HepG2 (cell line): ENCODE data around the gene THRB. TPM values are rescaled to one million over a fixed set of nuclear protein-coding genes. Genes with fewer than 3 reads are reported as not detected.
A peak's percentile ranks its signal among the peaks of the same experiment; 100 is the strongest.

Source experiments
- ATAC-seq: fragments of 200-7000 bp; cut with Tn5 transposase; 3 replicates; pipeline ENCODE4 v1.9.1; 2020; ENCODE audit warnings: mild to moderate bottlenecking, moderate library complexity
- BruUV-seq: library from RNA; stranded (reverse); fragments of 400-500 nt; replicated peaks from 2 replicates; lab custom pipeline; 2021; lab: Mats Ljungman, UMichigan
- CTCF ChIA-PET: fragments of 300-600 bp; formaldehyde crosslinking; extraction: SDS; loops from one replicate; lab custom pipeline; 2021; ENCODE audit warnings: low total read pairs, inconsistent platforms, low intra/inter-chr PET ratio; lab: Yijun Ruan, JAX
- POLR2A ChIA-PET: fragments of 350-600 bp; sonication (Branson Sonifier 250); formaldehyde crosslinking; loops from one replicate; lab custom pipeline; 2020; ENCODE audit warnings: antibody characterized with exemption, inconsistent platforms; lab: Yijun Ruan, JAX
- DNase-seq: peaks from one replicate; pipeline ENCODE4 v3.0.0-alpha.2; 2015; ENCODE audit warnings: low spot score
- FAIRE-seq: peaks from 3 replicates; lab custom pipeline; 2011; peaks lifted over from hg19 to GRCh38; lab: Jason Lieb, UNC
- H2AFZ ChIP-seq: one replicate; pipeline ENCODE4 v1.6.1; 2011; ENCODE audit warnings: low read length, inconsistent platforms
- H3K27ac ChIP-seq: fragments of 300-600 bp; 3 replicates; pipeline ENCODE4 v1.8.0; 2011; ENCODE audit warnings: mixed run types, mild to moderate bottlenecking, mixed read lengths, low read length, inconsistent platforms; ENCODE audit not compliant: insufficient read depth; ENCODE audit errors: extremely low read length
- H3K27me3 ChIP-seq, 2 experiments: fragments of 200-600 bp in 1 of 2; 2 replicates in 1 of 2; 3 replicates in 1 of 2; pipeline versions ENCODE4 v1.6.0 to v1.8.0; 2011; ENCODE audit warnings: low read length in 2 of 2, mild to moderate bottlenecking in 2 of 2, moderate library complexity in 2 of 2, inconsistent platforms in 1 of 2; ENCODE audit not compliant: insufficient read depth in 2 of 2, control insufficient read depth in 1 of 2
- H3K36me3 ChIP-seq, 2 experiments: fragments of 200-600 bp in 1 of 2; replicated peaks in 1 of 2; 2 replicates in 1 of 2; 3 replicates in 1 of 2; pipeline versions ENCODE4 v1.5.1 to v1.8.0; 2011; ENCODE audit warnings: low read length in 2 of 2, inconsistent platforms in 1 of 2; ENCODE audit not compliant: insufficient read depth in 2 of 2, control insufficient read depth in 1 of 2
- H3K4me1 ChIP-seq: 2 replicates; pipeline ENCODE4 v1.5.1; 2012; ENCODE audit warnings: low read length, inconsistent platforms; ENCODE audit not compliant: insufficient read depth
- H3K4me2 ChIP-seq: 2 replicates; pipeline ENCODE4 v1.6.0; 2011; ENCODE audit warnings: low read depth, low read length, inconsistent platforms
- H3K4me3 ChIP-seq, 3 experiments: fragments of 200-600 bp in 1 of 3; sonication (generic), shearing (Covaris generic) in 1 of 3; replicated peaks in 1 of 3; 2 replicates each; pipeline ENCODE4 v1.5.1; 2011 to 2016; ENCODE audit warnings: low read length in 3 of 3, inconsistent platforms in 2 of 3, low read depth in 2 of 3, mild to moderate bottlenecking in 2 of 3, control low read depth in 1 of 3, mixed read lengths in 1 of 3; ENCODE audit not compliant: insufficient read depth in 1 of 3
- H3K79me2 ChIP-seq: one replicate; pipeline ENCODE4 v1.6.1; 2011; ENCODE audit warnings: low read length, inconsistent platforms; ENCODE audit not compliant: insufficient read depth
- H3K9ac ChIP-seq: 2 replicates; pipeline ENCODE4 v1.6.0; 2011; ENCODE audit warnings: mild to moderate bottlenecking, low read depth, low read length, inconsistent platforms; ENCODE audit not compliant: insufficient read depth
- H3K9me3 ChIP-seq: 2 replicates; pipeline ENCODE4 v1.5.1; 2012; ENCODE audit warnings: mild to moderate bottlenecking, low read length
- H4K20me1 ChIP-seq: 2 replicates; pipeline ENCODE4 v1.6.0; 2011; ENCODE audit warnings: inconsistent platforms, mild to moderate bottlenecking, low read length, moderate library complexity; ENCODE audit not compliant: insufficient read depth
- NFE2L2 ChIP-seq: fragments of 150-350 bp; IDR thresholded peaks from 2 replicates; pipeline ENCODE4 v1.6.1; 2014; ENCODE audit warnings: low read length
- RFX3 ChIP-seq: IDR thresholded peaks from 2 replicates; pipeline ENCODE4 v1.6.1; 2016; ENCODE audit warnings: missing biosample characterization, missing genetic modification reagents
- SOX6 ChIP-seq, 2 experiments: fragments of 450-650 bp in 1 of 2; sonication (generic) in 1 of 2; formaldehyde crosslinking in 1 of 2; IDR thresholded peaks; 2 replicates each; pipeline versions ENCODE4 v1.4.0 to v1.6.1; 2017 to 2020; ENCODE audit warnings: antibody characterized with exemption in 1 of 2, mild to moderate bottlenecking in 1 of 2, missing genetic modification reagents in 1 of 2
- SP1 ChIP-seq, 2 experiments: fragments of 450-650 bp in 1 of 2; sonication (generic) in 1 of 2; formaldehyde crosslinking in 1 of 2; IDR thresholded peaks; 2 replicates each; pipeline versions ENCODE4 v1.4.0 to v1.6.1; 2016 to 2020; ENCODE audit warnings: missing genetic modification reagents in 1 of 2
- ZNF143 ChIP-seq: sonication (generic); formaldehyde crosslinking; IDR thresholded peaks from 2 replicates; pipeline ENCODE4 v1.4.0; 2020; ENCODE audit warnings: missing genetic modification reagents
- ZNF317 ChIP-seq: sonication (generic); formaldehyde crosslinking; IDR thresholded peaks from 2 replicates; pipeline ENCODE4 v1.5.0; 2020; ENCODE audit warnings: mild to moderate bottlenecking, missing genetic modification reagents
- ZNF567 ChIP-seq: sonication (generic); formaldehyde crosslinking; IDR thresholded peaks from 2 replicates; pipeline ENCODE4 v1.8.1; 2023; ENCODE audit warnings: mild to moderate bottlenecking, missing genetic modification reagents, borderline replicate concordance
- ZNF879 ChIP-seq: sonication (generic); formaldehyde crosslinking; IDR thresholded peaks from 2 replicates; pipeline ENCODE4 v1.8.1; 2023; ENCODE audit warnings: missing genetic modification reagents
- WGBS: methylation state at CpG from one replicate; pipeline ENCODE4 v1.1.6; 2017; ENCODE audit warnings: low lambda C conversion rate; 5-methylcytosine and 5-hydroxymethylcytosine counted together
- in situ Hi-C: cut with HindIII; loops from 2 replicates; pipeline ENCODE4 v1.10.0; 2017; ENCODE audit warnings: low pct_unique_long_range_greater_than_20kb; ENCODE audit not compliant: extremely low pct_ligation_motif_present
- intact Hi-C: fragments of 100-400 bp; cut with micrococcal nuclease; formaldehyde crosslinking; loops from one replicate; pipeline ENCODE4 v1.10.0; 2022; ENCODE audit not compliant: unreplicated experiment
- polyA plus RNA-seq, 8 experiments: library from polyadenylated mRNA; depleted of rRNA in 3 of 8; stranded (reverse) in 7 of 8; unstranded in 1 of 8; fragments of >200 nt; fragmentation: Illumina TruSeq in 4 of 8; extraction: Trizol in 4 of 8; gene quantifications; 2 replicates each; pipeline versions ENCODE4 v1.2.1 to v1.2.3, GENCODE V29; 2011 to 2016; ENCODE audit warnings: low read depth in 4 of 8, missing spikeins in 1 of 8, mixed read lengths in 1 of 8; ENCODE audit not compliant: insufficient read depth in 1 of 8
- total RNA-seq, 5 experiments: library from RNA; depleted of rRNA; stranded (reverse); fragments of >200 nt; fragmentation: Illumina TruSeq; extraction: Trizol; gene quantifications; 2 replicates each; pipeline ENCODE4 v1.2.3, GENCODE V29; 2016; ENCODE audit warnings: low read depth in 1 of 5
- TF ChIP-seq, protein P1 (sequence below): sonication (generic); formaldehyde crosslinking; IDR thresholded peaks from 2 replicates; pipeline ENCODE4 v1.5.0; 2020; ENCODE audit warnings: mild to moderate bottlenecking, missing genetic modification reagents
- TF ChIP-seq, protein P2 (sequence below): sonication (generic); formaldehyde crosslinking; IDR thresholded peaks from 2 replicates; pipeline ENCODE4 v1.8.0; 2022; ENCODE audit warnings: missing genetic modification reagents, mild to moderate bottlenecking, inconsistent platforms, borderline replicate concordance
- TF ChIP-seq, protein P3 (sequence below): sonication (generic); formaldehyde crosslinking; IDR thresholded peaks from 2 replicates; pipeline ENCODE4 v1.5.0; 2020; ENCODE audit warnings: missing genetic modification reagents, mild to moderate bottlenecking, borderline replicate concordance

Gene THRB
- total and polyA plus RNA-seq, 2 of the 13 experiments (the other 11 are each of a cell fraction or from before 2014, with no cell fraction given) = 4.7 to 22.7 TPM

DNA sequence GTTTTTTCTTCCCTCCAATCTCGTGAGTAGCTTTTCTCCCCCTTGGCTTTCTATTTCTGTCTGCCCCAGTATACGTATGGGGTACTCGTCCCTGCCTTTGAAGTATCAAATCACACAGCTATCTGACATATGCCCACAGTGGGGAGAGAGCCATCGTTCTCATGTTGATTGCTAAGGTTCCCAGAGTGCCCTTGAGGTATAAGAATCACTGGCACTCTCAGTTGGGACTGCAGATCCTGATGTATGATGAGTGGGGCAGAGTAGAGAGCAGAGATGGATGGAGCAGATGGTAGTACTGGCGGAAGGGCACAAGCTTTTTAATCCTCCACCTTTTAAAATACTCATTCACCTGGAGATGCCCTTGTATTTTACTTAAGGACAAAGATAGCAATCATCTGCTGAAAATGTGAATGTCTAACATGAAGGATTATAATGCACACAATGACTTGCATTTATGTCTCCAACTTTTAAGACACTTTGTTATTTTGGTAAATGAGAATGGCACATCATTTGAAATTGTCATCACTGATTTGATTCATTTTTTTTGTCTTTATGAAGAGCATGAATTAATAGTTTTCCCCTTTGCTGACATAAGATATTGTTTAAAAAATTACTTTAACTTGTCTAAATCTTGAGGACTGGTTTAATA is 310.0 kb downstream of the THRB start:
- CTCF ChIA-PET = no interaction called here

DNA sequence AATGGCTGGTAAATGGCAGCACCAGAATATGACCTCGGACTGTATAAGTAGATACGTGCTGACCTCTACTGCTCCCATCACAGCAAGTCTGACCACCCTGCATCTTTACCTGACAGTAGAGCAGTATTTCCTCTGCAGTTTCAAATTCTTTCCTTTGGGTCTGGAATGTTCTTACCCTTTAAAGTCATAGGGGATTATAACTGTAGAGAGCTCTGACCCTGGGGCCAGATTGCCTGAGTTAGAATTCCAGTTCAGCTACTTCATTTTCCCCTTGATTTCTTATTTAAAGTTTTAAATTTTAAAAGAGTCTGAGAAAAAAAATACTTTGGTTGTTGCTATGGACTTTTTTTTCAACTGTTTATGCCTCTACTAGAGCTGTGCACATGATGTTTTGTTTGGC is 311.9 kb downstream of the THRB start:
- H3K4me2 ChIP-seq = no peak overlapping the region
- ATAC-seq (no peak), DNase-seq (no peak), FAIRE-seq (no peak)
- CTCF ChIA-PET = no interaction called here
- no peak overlapping the region for H3K9ac ChIP-seq
- WGBS = 96% methylated on average over 2 of the region's 2 CpGs
- 0 out of 5 replicates have a peak, but pooled peaks cover 0 to 1% of the 10 kb centered on the region in 2 experiments for H3K36me3 ChIP-seq
- no peaks in the 10 kb centered on the region for H3K9me3 ChIP-seq
- intact Hi-C loops = no loop called here
- no peaks in the 10 kb centered on the region for H3K4me1 ChIP-seq
- no peaks in the 10 kb centered on the region for H3K27me3 ChIP-seq
- POLR2A ChIA-PET = no interaction called here
- no peaks in the 10 kb centered on the region for H3K79me2 ChIP-seq
- no peak overlapping the region for H3K4me3 ChIP-seq
- no peak overlapping the region for H3K27ac ChIP-seq
- no peaks in the 10 kb centered on the region for H4K20me1 ChIP-seq
- H2AFZ ChIP-seq = no peak overlapping the region
- in situ Hi-C loops = no loop called here
- BruUV-seq = no TSS peak
- TF ChIP-seq ZNF567 (CRISPR knock-in tag) (no peak), SOX6 (IDR thresholded peaks at IDR 0.05) (no peak), SOX6 (CRISPR knock-in tag; IDR thresholded peaks at IDR 0.05) (no peak), ZNF879 (CRISPR knock-in tag) (no peak), ZNF143 (CRISPR knock-in tag) (no peak), SP1 (IDR thresholded peaks at IDR 0.05) (no peak), SP1 (CRISPR knock-in tag; IDR thresholded peaks at IDR 0.05) (no peak), ZNF317 (CRISPR knock-in tag) (no peak)
- TF ChIP-seq, protein P1, sequence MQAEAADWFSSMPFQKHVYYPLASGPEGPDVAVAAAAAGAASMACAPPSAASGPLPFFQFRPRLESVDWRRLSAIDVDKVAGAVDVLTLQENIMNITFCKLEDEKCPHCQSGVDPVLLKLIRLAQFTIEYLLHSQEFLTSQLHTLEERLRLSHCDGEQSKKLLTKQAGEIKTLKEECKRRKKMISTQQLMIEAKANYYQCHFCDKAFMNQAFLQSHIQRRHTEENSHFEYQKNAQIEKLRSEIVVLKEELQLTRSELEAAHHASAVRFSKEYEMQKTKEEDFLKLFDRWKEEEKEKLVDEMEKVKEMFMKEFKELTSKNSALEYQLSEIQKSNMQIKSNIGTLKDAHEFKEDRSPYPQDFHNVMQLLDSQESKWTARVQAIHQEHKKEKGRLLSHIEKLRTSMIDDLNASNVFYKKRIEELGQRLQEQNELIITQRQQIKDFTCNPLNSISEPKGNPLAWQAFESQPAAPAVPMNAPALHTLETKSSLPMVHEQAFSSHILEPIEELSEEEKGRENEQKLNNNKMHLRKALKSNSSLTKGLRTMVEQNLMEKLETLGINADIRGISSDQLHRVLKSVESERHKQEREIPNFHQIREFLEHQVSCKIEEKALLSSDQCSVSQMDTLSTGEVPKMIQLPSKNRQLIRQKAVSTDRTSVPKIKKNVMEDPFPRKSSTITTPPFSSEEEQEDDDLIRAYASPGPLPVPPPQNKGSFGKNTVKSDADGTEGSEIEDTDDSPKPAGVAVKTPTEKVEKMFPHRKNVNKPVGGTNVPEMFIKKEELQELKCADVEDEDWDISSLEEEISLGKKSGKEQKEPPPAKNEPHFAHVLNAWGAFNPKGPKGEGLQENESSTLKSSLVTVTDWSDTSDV (CRISPR knock-in tag) = no peak
- TF ChIP-seq, protein P2, sequence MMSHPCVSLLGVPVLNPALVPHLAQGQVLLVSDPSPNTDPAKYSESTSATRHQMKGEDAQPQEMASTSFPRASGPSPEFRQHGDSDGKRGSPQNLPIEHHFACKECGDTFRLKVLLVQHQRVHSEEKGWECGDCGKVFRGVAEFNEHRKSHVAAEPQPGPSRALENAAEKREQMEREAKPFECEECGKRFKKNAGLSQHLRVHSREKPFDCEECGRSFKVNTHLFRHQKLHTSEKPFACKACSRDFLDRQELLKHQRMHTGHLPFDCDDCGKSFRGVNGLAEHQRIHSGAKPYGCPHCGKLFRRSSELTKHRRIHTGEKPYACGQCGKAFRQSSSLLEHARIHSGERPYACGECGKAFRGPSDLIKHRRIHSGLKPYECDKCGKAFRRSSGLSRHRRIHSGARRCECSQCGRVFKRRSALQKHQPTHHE (CRISPR knock-in tag) = no peak
- TF ChIP-seq, protein P3, sequence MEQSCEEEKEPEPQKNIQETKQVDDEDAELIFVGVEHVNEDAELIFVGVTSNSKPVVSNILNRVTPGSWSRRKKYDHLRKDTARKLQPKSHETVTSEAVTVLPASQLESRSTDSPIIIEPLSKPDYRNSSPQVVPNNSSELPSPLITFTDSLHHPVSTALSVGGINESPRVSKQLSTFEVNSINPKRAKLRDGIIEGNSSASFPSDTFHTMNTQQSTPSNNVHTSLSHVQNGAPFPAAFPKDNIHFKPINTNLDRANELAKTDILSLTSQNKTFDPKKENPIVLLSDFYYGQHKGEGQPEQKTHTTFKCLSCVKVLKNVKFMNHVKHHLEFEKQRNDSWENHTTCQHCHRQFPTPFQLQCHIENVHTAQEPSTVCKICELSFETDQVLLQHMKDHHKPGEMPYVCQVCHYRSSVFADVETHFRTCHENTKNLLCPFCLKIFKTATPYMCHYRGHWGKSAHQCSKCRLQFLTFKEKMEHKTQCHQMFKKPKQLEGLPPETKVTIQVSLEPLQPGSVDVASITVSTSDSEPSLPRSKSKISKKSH (CRISPR knock-in tag) = no peak

More for the DNA sequence above, 310.0 kb downstream of the THRB start:
- Histone ChIP-seq H3K79me2 (no peaks in the 10 kb centered on the region), H4K20me1 (no peaks in the 10 kb centered on the region), H3K4me3 (no peak overlapping the region), H3K9ac (no peak overlapping the region), H3K27ac (no peak overlapping the region), H3K36me3 (peaks cover 0 to 1% of the 10 kb centered on the region in 2 experiments; a peak in 1 of 5 replicates), H3K27me3 (no peaks in the 10 kb centered on the region), H3K4me2 (no peak overlapping the region), H3K4me1 (no peaks in the 10 kb centered on the region), H2AFZ (no peak overlapping the region), H3K9me3 (no peaks in the 10 kb centered on the region)
- WGBS = 93% methylated on average over 5 of the region's 5 CpGs
- BruUV-seq = no TSS peak
- in situ Hi-C loops (no loop called here), intact Hi-C loops (loop anchor here (1.0 to 5.0 kb wide), 2 partner anchors 97 to 456 kb away; no protein-coding TSS in a partner anchor)
- ATAC-seq (no peak), DNase-seq (no peak), FAIRE-seq (peak; percentile 4)
- TF ChIP-seq NFE2L2 (peak; percentile 60), RFX3 (CRISPR knock-in tag) (no peak)
- POLR2A ChIA-PET = no interaction called here
